HUES64 (cell line): ENCODE data around the gene GRK5.
"Not testable (repeated sequence)": the region's sequence is repeated elsewhere in the genome, so short reads cannot be mapped to it uniquely, and the experiment has no call there.

ENCODE experiments used
- H3K27ac ChIP-seq: 2 replicates; pipeline ENCODE4 v1.7.0; 2013; ENCODE audit warnings: low read depth, low read length, inconsistent platforms
- H3K27me3 ChIP-seq: 2 replicates; pipeline ENCODE4 v1.6.1; 2013; ENCODE audit warnings: mild to moderate bottlenecking, low read length; ENCODE audit not compliant: insufficient read depth
- H3K36me3 ChIP-seq: 2 replicates; pipeline ENCODE4 v1.6.1; 2013; ENCODE audit warnings: mild to moderate bottlenecking, low read length; ENCODE audit not compliant: insufficient read depth
- H3K4me1 ChIP-seq: 2 replicates; pipeline ENCODE4 v1.6.1; 2013; ENCODE audit warnings: mild to moderate bottlenecking, low read length, moderate library complexity; ENCODE audit not compliant: insufficient read depth
- H3K4me3 ChIP-seq: 2 replicates; pipeline ENCODE4 v1.5.1; 2013; ENCODE audit warnings: mild to moderate bottlenecking, low read length, moderate library complexity
- H3K9ac ChIP-seq: 2 replicates; pipeline ENCODE4 v1.6.1; 2013; ENCODE audit warnings: mild to moderate bottlenecking, low read depth, low read length
- H3K9me3 ChIP-seq: 2 replicates; pipeline ENCODE4 v1.6.1; 2013; ENCODE audit warnings: low read depth, low read length; ENCODE audit not compliant: insufficient read depth
- WGBS: fragments of 150-250, 120-280 bp; methylation state at CpG from one replicate; pipeline ENCODE4 v1.1.7; 2013; ENCODE audit warnings: missing lambda C conversion rate; 5-methylcytosine and 5-hydroxymethylcytosine counted together

The GRK5 gene

DNA sequence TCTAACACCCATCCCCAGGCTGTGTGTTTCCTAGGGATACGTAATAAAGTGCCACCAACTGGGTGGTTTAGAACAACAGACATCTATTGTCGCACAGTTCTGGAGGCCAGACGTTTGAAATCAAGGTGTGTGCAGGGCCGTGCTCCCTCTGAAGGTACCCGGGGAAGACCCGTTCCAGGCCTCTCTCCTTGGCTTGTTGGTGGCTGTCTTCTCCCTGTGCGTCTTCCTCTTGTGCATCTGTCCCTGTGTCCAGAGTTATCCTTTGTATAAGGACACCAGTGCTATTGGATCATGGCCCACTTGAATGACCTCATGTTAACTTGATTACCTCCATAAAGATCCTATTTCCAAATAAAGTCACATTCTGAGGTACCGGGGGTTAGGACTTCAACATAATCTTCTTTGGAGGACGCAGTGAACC, 15.6 kb downstream of the GRK5 start:
- Histone ChIP-seq H3K4me3 (no peak overlapping the region), H3K9me3 (no peaks in the 10 kb centered on the region), H3K9ac (no peak overlapping the region)

DNA sequence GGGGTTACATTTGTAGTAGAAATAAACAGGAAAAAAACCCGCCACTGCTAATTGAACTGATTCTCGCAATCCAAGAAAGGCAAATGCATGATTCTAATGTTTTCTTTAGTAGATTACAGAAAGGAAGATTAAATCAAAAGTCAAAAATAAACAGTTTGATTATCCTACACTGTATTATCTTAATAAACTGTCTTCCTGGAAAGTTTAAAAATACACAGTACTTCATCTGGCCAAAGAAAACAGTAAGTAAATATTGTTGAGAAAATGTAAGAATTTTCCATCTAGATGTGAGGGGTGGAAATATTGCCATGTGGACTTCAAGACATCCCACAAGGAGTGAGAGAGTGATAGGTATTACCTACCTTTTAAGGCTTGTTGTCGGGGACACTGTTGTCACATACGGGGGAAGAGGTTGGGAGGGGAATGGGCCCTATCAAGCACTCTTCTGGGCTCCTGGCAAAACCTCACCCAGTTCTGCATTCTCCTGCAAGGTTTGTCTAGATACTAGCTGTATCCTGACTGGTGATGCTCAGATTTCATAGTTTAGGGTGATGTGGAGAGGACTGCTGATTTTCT, 17.8 kb downstream of the GRK5 start:
- no peaks in the 10 kb centered on the region for H3K36me3 ChIP-seq
- H3K27me3 ChIP-seq = no peaks in the 10 kb centered on the region
- H3K4me1 ChIP-seq = peaks cover 16% of the 10 kb centered on the region
- H3K27ac ChIP-seq = no peak overlapping the region
- no peaks in the 10 kb centered on the region for H3K9me3 ChIP-seq
- WGBS = 93% methylated on average over 4 of the region's 4 CpGs
- H3K4me3 ChIP-seq = no peak overlapping the region
- H3K9ac ChIP-seq = no peak overlapping the region

More for the DNA sequence above, 15.6 kb downstream of the GRK5 start:
- H3K36me3 ChIP-seq = no peaks in the 10 kb centered on the region
- WGBS = 92% methylated on average over 9 of the region's 9 CpGs
- H3K4me1 ChIP-seq = peaks cover 16% of the 10 kb centered on the region
- no peaks in the 10 kb centered on the region for H3K27me3 ChIP-seq
- no peak overlapping the region for H3K27ac ChIP-seq

DNA sequence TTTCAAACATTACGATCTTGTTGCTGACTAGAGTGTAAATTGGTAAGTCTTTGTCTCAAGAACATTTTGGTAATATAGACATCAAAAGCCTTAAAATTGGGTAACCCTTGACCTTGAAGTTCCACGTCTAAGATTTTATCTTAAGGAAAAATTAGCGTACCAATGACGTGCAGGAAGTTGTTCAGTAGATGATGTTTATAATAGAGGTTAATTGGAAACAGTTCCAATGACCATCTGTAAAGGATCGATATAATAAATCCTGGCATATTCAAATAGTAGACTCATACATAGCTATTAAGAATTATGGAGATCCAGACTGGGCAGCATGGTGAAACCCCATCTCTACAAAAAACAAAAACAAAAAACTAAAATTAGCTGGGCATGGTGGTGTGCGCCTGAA, 20.5 kb downstream of the GRK5 start:
- Histone ChIP-seq H3K27ac (no peak overlapping the region), H3K4me1 (0 out of 2 replicates have a peak, but pooled peaks cover under 1% of the 10 kb centered on the region), H3K4me3 (no peak overlapping the region), H3K27me3 (no peaks in the 10 kb centered on the region), H3K9me3 (no peaks in the 10 kb centered on the region), H3K36me3 (no peaks in the 10 kb centered on the region), H3K9ac (no peak overlapping the region)
- WGBS = 93% methylated on average over 5 of the region's 6 CpGs

DNA sequence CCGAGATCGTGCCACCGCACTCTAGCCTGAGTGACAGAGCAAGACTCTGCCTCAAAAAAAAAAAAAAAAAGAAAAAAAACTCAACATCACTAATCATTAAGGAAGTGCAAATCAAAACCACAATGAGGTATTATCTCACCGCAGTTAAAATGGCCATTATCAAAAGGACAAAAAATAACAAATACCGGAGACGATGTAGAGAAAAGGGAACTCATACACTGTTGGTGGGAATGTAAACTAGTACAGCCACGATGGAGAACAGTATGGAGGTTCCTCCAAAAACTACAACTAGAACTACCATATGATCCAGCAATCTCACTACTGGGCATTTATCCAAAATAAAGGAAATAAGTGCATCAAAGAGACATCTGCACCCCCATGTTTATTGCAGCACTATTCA, 24.3 kb downstream of the GRK5 start:
- Histone ChIP-seq H3K27me3 (no peaks in the 10 kb centered on the region), H3K27ac (no peak overlapping the region), H3K9me3 (no peaks in the 10 kb centered on the region), H3K36me3 (no peaks in the 10 kb centered on the region), H3K9ac (no peak overlapping the region), H3K4me3 (no peak overlapping the region), H3K4me1 (no peaks in the 10 kb centered on the region; the same call in 1 of the 2 replicates)
- 92% methylated on average over 6 of the region's 7 CpGs for WGBS

DNA sequence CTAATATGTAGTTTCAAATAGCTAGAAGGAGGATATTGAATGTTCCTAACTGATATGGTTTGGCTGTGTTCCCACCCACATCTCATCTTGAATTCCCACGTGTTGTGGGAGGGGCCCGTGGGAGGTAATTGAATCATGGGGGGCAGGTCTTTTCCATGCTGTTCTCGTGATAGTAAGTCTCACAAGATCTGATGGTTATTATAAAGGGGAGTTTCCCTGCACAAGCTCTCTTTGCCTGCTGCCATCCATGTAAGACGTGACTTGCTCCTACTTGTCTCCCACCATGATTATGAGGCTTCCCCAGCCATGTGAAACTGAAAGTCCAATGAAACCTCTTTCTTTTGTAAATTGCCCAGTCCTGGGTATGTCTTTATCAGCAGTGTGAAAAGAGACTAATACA, 25.1 kb downstream of the GRK5 start:
- not testable (repeated sequence) for H3K27me3 ChIP-seq, H3K27ac ChIP-seq, H3K36me3 ChIP-seq, H3K9me3 ChIP-seq, H3K4me3 ChIP-seq, H3K4me1 ChIP-seq, H3K9ac ChIP-seq
- WGBS = 100% methylated on average over 4 of the region's 4 CpGs

DNA sequence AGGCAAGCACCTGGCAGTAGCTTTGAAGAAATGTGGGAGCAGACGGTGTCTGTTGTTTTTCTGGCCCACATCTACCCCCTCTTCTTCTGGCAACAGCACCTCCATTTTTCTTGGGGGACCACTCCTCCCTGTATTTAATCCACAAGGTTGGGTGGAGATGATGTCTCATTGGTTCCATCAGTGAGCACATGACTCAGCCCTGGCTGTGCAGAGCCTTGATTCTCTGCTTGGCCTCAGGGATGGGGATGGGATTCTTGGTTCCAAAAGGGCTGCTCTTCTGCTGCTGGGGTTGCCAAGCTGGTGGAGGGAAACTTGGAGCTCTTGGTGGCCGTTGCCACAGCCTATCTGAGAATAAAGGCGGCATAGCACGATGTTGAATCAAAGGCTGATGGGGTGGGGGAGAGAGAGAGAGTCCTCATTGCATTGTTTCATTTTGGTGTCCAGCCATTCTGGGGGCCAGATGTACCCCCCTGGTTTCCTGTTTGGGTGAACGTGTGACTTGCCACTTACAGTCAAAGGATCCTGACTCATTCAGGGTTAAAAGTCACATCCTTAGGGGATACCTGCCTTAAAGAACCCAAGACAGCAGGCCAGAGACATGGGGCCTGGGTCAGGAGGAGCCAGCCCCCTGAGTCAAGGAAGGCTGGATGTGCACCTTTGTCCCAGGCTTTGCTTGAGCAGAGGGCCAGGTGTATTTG, 25.9 kb downstream of the GRK5 start:
- WGBS = 96% methylated on average over 5 of the region's 5 CpGs
- peaks cover 14% of the 10 kb centered on the region for H3K4me1 ChIP-seq
- H3K27me3 ChIP-seq = no peaks in the 10 kb centered on the region
- no peaks in the 10 kb centered on the region for H3K9me3 ChIP-seq
- no peaks in the 10 kb centered on the region for H3K36me3 ChIP-seq
- no peak overlapping the region for H3K4me3 ChIP-seq
- H3K27ac ChIP-seq = no peak overlapping the region
- no peak overlapping the region for H3K9ac ChIP-seq

DNA sequence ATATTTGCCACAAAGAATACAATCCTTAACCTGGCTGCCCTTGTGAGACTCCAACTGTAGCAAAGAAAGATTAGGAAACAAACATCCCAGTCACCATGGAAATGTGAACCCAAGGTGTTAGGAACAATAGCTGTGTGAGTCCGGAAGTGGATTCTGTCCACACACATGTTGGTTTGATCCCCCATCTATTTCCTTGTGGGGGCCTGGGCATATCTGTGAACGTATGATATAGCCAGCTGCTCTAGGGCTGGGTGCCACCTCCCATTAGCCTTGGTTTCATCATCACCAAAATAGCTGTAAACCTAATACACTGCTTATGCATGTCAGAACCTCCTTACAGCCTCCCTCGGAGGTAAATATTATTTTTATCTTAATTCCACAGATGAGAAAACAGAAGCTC, 26.4 kb downstream of the GRK5 start:
- Histone ChIP-seq H3K9ac (no peak overlapping the region), H3K27ac (no peak overlapping the region), H3K4me1 (peaks cover 15% of the 10 kb centered on the region), H3K36me3 (no peaks in the 10 kb centered on the region), H3K4me3 (no peak overlapping the region), H3K27me3 (no peaks in the 10 kb centered on the region), H3K9me3 (no peaks in the 10 kb centered on the region)
- 96% methylated on average over 3 of the region's 3 CpGs for WGBS

DNA sequence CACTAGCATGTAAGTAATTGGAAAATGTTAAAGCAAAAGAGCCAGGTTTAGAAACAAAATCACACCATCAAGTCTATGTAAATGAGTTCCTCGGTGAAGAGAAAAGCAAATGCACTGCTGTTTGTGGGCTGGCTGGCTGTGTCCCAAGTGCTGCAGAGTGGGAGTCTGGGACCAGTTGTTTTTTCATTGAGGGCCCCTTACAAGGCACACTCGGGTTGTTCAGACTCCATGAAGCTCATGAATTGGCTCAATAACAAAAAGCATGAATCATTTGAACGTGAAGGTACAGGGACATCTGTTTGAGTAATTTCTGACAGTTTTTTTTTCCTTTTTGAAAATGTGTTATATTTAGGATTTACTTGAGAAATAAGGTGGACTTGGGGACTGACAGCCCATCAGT, 28.0 kb downstream of the GRK5 start:
- H3K27me3 ChIP-seq = no peaks in the 10 kb centered on the region
- H3K4me1 ChIP-seq = peaks cover 15% of the 10 kb centered on the region
- no peak overlapping the region for H3K9ac ChIP-seq
- H3K27ac ChIP-seq = no peak overlapping the region
- WGBS = 72% methylated on average over 3 of the region's 3 CpGs
- no peaks in the 10 kb centered on the region for H3K36me3 ChIP-seq
- H3K9me3 ChIP-seq = no peaks in the 10 kb centered on the region
- no peak overlapping the region for H3K4me3 ChIP-seq

DNA sequence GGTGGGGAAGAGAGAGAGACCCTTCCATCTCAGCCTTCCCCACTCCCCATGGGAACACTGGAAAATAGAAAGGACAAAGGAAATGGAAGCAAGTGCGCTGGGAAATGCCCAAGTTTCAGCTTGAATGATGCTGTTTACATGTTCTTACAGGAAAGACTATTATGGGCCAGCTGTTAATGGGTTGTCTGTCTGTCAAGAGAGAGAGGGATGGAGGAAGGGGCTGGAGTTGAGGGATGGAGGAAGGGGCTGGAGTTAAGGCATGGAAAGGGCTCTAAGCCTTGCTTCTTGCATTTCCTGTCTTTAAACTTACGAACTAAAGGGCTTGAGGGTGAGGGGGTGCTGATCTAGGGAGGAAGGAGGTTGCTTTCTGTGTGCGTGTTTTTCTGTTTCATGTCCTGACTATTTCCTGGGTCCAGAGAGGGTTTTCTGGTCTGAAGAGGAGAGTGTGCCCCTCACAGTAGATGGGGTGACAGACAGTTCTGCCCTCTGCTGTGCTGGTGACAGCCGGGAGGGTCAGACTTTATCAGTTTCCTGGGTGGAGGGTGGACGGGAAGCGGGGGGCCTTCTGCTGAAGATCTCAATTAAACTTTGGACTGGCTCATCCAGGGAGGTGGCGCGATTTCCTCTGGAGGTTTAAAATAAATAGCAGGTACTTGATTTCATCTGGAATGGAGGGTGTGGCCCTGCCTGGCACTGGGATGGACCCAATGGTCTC, 30.5 kb downstream of the GRK5 start:
- no peak overlapping the region for H3K4me3 ChIP-seq
- no peak overlapping the region for H3K9ac ChIP-seq
- 63% methylated on average over 8 of the region's 8 CpGs for WGBS
- H3K27ac ChIP-seq = no peak overlapping the region
- H3K9me3 ChIP-seq = no peaks in the 10 kb centered on the region
- H3K27me3 ChIP-seq = no peaks in the 10 kb centered on the region
- H3K4me1 ChIP-seq = peaks cover 26% of the 10 kb centered on the region
- no peaks in the 10 kb centered on the region for H3K36me3 ChIP-seq

DNA sequence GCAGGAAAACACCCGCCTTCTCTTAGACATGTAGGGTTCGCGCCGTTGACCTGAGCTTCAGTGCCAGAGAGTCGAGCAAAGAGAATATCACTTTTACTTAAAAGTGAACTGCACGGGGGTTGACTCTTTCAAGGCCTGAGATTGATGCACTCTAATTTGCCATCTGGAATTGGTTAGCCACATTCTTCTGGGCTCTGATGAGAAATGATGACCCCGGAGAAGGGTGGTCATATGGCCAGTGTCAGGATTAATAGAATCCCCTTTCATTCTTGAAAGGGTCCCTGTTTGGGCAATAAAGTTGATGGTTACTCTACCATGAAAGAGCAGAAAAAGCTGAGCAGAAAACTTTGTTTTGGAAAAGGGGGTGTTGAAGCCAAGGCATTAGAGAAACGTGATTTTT, 31.2 kb downstream of the GRK5 start:
- Histone ChIP-seq H3K9ac (no peak overlapping the region), H3K27ac (no peak overlapping the region), H3K9me3 (no peaks in the 10 kb centered on the region), H3K27me3 (no peaks in the 10 kb centered on the region), H3K36me3 (no peaks in the 10 kb centered on the region), H3K4me1 (peaks cover 26% of the 10 kb centered on the region), H3K4me3 (no peak overlapping the region)
- 92% methylated on average over 7 of the region's 8 CpGs for WGBS

DNA sequence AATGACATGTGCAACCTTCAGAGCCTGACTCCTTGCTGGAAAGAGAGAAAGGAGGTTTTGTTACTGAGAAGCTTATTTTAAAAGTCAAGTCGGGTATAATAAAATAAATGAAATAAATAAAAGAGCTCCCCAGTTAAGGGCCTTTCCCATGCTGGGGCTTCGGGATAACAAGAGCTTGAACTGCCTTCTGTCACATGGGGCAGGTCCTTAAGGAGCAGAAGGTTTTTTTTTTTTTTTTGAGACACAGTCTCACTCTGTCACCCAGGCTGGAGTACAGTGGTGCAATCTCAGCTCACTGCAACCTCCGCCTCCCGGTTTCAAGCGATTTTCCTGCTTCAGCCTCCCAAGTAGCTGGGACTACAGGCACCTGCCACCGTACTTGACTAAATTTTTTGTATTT, 31.6 kb downstream of the GRK5 start:
- H3K27me3 ChIP-seq, H3K9ac ChIP-seq, H3K27ac ChIP-seq, H3K9me3 ChIP-seq, H3K36me3 ChIP-seq, H3K4me3 ChIP-seq: not testable (repeated sequence)
- WGBS = 92% methylated on average over 6 of the region's 6 CpGs
- peaks cover 26% of the 10 kb centered on the region for H3K4me1 ChIP-seq
